ENCODE results near the gene SAMHD1.

SAMHD1 gene

GRCh38 chr20:36860811-36861624 lies 90.5 kb downstream of the SAMHD1 start:
- no peak for DNase-seq
- Histone ChIP-seq H3K27me3 (ENCODE audit: insufficient read depth, low read length, poor library complexity) (no peaks in the 10 kb centered on the region), H3K4ac (ENCODE audit: low read depth, low read length) (no peak overlapping the region), H3K36me3 (ENCODE audit: control insufficient read depth, insufficient read depth, low read length) (no peaks in the 10 kb centered on the region), H3K4me1 (ENCODE audit: control insufficient read depth, low read depth, low read length) (peaks cover 4% of the 10 kb centered on the region), H2BK5ac (ENCODE audit: low read length) (no peak overlapping the region), H3K27ac (ENCODE audit: low read depth, low read length) (no peak overlapping the region), H3K56ac (ENCODE audit: low read length) (peak overlapping the region; percentile 94), H3K79me1 (ENCODE audit: low read length) (peaks cover 24% of the 10 kb centered on the region), H3K4me3 (ENCODE audit: low read length) (no peak overlapping the region), H3K18ac (ENCODE audit: low read length) (no peak overlapping the region), H3K9ac (ENCODE audit: low read length) (peak overlapping the region; percentile 86), H4K5ac (ENCODE audit: low read length) (no peak overlapping the region), H2AK5ac (ENCODE audit: low read length) (no peak overlapping the region), H3K4me2 (ENCODE audit: low read length) (peak overlapping the region; percentile 85), H2BK120ac (ENCODE audit: low read depth, low read length) (no peak overlapping the region), H4K8ac (ENCODE audit: low read depth, low read length) (no peak overlapping the region), H2BK15ac (replicated peaks; ENCODE audit: low read depth) (no peak overlapping the region), H3K79me2 (ENCODE audit: control insufficient read depth, insufficient read depth, low read length) (peaks cover 7% of the 10 kb centered on the region), H3K23ac (ENCODE audit: low read length) (no peak overlapping the region)
- WGBS (ENCODE audit: extremely low coverage, insufficient coverage, low lambda C conversion rate), result no CpG with 5 or more reads among the region's 14 CpGs

DNA sequence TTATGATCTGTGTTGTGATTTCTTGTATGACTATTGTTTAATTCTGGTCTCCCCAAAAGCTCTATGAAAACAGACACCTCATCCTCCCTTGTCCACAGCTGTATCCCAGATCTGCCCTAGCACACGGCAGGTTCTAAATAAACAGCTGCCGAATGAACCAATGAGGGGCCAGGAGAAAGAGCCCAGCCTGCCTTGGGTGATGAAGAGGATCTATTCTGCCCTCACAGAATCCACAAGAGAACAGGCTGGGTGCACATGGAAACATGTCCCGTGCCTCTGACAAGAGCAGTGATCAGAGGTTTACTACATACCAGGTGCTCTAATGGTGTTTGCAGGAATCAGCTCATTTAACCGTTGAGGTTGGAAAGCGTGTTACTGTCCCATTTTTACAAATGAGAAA lies 91.2 kb downstream of the SAMHD1 start:
- Histone ChIP-seq H4K8ac (ENCODE audit: low read depth, low read length) (no peak overlapping the region), H3K36me3 (ENCODE audit: control insufficient read depth, insufficient read depth, low read length) (no peaks in the 10 kb centered on the region), H3K4me2 (ENCODE audit: low read length) (no peak overlapping the region), H2BK5ac (ENCODE audit: low read length) (no peak overlapping the region), H3K27ac (ENCODE audit: low read depth, low read length) (no peak overlapping the region), H2BK120ac (ENCODE audit: low read depth, low read length) (no peak overlapping the region), H2BK15ac (replicated peaks; ENCODE audit: low read depth) (no peak overlapping the region), H3K79me2 (ENCODE audit: control insufficient read depth, insufficient read depth, low read length) (peaks cover 7% of the 10 kb centered on the region), H3K79me1 (ENCODE audit: low read length) (peaks cover 26% of the 10 kb centered on the region), H3K18ac (ENCODE audit: low read length) (no peak overlapping the region), H3K27me3 (ENCODE audit: insufficient read depth, low read length, poor library complexity) (no peaks in the 10 kb centered on the region), H2AK5ac (ENCODE audit: low read length) (no peak overlapping the region), H4K5ac (ENCODE audit: low read length) (no peak overlapping the region), H3K4me1 (ENCODE audit: control insufficient read depth, low read depth, low read length) (peaks cover 4% of the 10 kb centered on the region), H3K9ac (ENCODE audit: low read length) (no peak overlapping the region), H3K4ac (ENCODE audit: low read depth, low read length) (no peak overlapping the region), H3K4me3 (ENCODE audit: low read length) (no peak overlapping the region), H3K23ac (ENCODE audit: low read length) (no peak overlapping the region), H3K56ac (ENCODE audit: low read length) (no peak overlapping the region)
- WGBS (ENCODE audit: extremely low coverage, insufficient coverage, low lambda C conversion rate), result no CpG with 5 or more reads among the region's 5 CpGs
- DNase-seq, result no peak

- Histone ChIP-seq H3K9ac (ENCODE audit: low read length) (no peak overlapping the region), H3K79me1 (ENCODE audit: low read length) (peaks cover 31% of the 10 kb centered on the region), H2BK120ac (ENCODE audit: low read depth, low read length) (no peak overlapping the region), H3K4me1 (ENCODE audit: control insufficient read depth, low read depth, low read length) (peaks cover 4% of the 10 kb centered on the region), H3K27me3 (ENCODE audit: insufficient read depth, low read length, poor library complexity) (no peaks in the 10 kb centered on the region), H2AK5ac (ENCODE audit: low read length) (no peak overlapping the region), H3K4me2 (ENCODE audit: low read length) (no peak overlapping the region), H4K8ac (ENCODE audit: low read depth, low read length) (no peak overlapping the region), H3K23ac (ENCODE audit: low read length) (no peak overlapping the region), H3K27ac (ENCODE audit: low read depth, low read length) (no peak overlapping the region), H2BK15ac (replicated peaks; ENCODE audit: low read depth) (no peak overlapping the region), H3K79me2 (ENCODE audit: control insufficient read depth, insufficient read depth, low read length) (peaks cover 7% of the 10 kb centered on the region), H3K4me3 (ENCODE audit: low read length) (no peak overlapping the region), H4K5ac (ENCODE audit: low read length) (no peak overlapping the region), H3K36me3 (ENCODE audit: control insufficient read depth, insufficient read depth, low read length) (no peaks in the 10 kb centered on the region), H2BK5ac (ENCODE audit: low read length) (no peak overlapping the region), H3K18ac (ENCODE audit: low read length) (no peak overlapping the region), H3K4ac (ENCODE audit: low read depth, low read length) (no peak overlapping the region), H3K56ac (ENCODE audit: low read length) (peak overlapping the region; percentile 2)
- DNase-seq, result no peak
- WGBS (ENCODE audit: extremely low coverage, insufficient coverage, low lambda C conversion rate), result no CpG with 5 or more reads among the region's 6 CpGs
Observed at GRCh38 chr20:36859700-36860330, 91.7 kb downstream of the SAMHD1 start.

DNA sequence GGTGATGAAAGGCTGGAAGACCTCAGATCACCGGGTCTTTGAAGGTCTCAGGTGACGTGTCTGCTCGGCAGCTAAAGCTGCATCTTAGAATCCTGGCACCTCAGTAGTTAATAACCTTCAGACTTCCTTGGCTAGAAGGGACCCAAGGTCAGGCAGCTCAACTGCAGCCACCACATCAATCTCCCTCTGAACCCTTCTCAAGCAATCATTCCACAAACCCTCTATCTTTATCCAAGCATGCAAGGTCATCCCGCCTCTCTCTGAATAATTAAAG lies 92.3 kb downstream of the SAMHD1 start:
- Histone ChIP-seq H4K5ac (ENCODE audit: low read length) (no peak overlapping the region), H2BK15ac (replicated peaks; ENCODE audit: low read depth) (no peak overlapping the region), H3K4me1 (ENCODE audit: control insufficient read depth, low read depth, low read length) (peaks cover 4% of the 10 kb centered on the region), H2BK5ac (ENCODE audit: low read length) (no peak overlapping the region), H3K4ac (ENCODE audit: low read depth, low read length) (no peak overlapping the region), H3K4me3 (ENCODE audit: low read length) (no peak overlapping the region), H3K79me2 (ENCODE audit: control insufficient read depth, insufficient read depth, low read length) (peaks cover 7% of the 10 kb centered on the region), H3K56ac (ENCODE audit: low read length) (no peak overlapping the region), H3K9ac (ENCODE audit: low read length) (no peak overlapping the region), H2AK5ac (ENCODE audit: low read length) (no peak overlapping the region), H3K36me3 (ENCODE audit: control insufficient read depth, insufficient read depth, low read length) (no peaks in the 10 kb centered on the region), H2BK120ac (ENCODE audit: low read depth, low read length) (no peak overlapping the region), H3K18ac (ENCODE audit: low read length) (no peak overlapping the region), H3K79me1 (ENCODE audit: low read length) (peaks cover 32% of the 10 kb centered on the region), H3K27ac (ENCODE audit: low read depth, low read length) (no peak overlapping the region), H3K4me2 (ENCODE audit: low read length) (no peak overlapping the region), H3K27me3 (ENCODE audit: insufficient read depth, low read length, poor library complexity) (no peaks in the 10 kb centered on the region), H3K23ac (ENCODE audit: low read length) (no peak overlapping the region), H4K8ac (ENCODE audit: low read depth, low read length) (no peak overlapping the region)
- WGBS (ENCODE audit: extremely low coverage, insufficient coverage, low lambda C conversion rate), result no CpG with 5 or more reads among the region's 4 CpGs
- DNase-seq, result no peak

DNA sequence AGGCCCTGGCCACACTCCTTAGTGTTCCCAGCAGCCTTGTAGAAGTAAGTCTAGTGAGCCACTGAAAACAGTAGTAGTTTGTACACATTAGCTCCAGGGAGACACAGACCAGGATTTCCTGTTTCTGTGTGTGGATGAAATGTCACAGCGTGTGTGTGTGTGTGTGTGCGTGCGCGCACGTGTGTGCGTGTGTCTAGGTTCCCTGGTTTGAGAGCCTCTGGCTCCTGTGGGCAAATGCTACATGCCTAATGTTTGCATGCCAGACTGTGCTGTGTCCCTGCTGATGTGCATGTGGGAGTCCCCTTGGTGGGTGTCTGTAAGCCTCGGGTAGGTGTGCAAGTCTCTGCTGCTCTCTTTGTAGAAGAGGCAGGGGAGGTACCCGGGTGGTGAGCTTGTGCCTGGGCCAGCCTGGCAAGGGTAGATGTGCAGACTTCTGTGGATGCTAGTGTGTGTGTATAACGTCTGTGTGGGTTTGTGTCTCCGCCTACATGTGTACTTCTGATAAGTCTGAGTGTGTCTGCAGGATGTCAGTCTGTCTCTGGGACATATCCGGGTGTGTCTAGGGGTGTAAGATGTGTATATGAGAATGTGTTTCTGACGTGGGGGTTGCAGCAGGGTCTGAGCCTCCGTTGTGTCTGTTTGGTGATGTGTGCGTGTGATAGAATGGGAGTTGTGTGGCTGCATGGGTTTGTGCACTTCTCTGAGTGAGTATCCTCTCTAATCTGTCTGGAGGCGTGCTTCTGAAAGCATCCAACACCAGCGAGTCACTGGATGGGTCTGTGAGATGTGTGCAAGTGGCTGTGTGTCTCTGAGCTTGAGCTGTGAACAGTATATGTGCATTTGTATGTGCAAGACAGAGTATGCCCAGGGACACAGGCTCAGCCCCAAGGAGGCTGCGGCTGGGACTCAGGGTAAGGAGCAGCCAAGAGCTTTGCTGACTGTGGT lies 94.5 kb downstream of the SAMHD1 start:
- no peak overlapping the region for H3K23ac ChIP-seq (ENCODE audit: low read length)
- DNase-seq, result no peak
- H3K18ac ChIP-seq (ENCODE audit: low read length), result no peak overlapping the region
- H3K79me2 ChIP-seq (ENCODE audit: control insufficient read depth, insufficient read depth, low read length), result peaks cover 7% of the 10 kb centered on the region
- no peak overlapping the region for H2BK15ac ChIP-seq (replicated peaks; ENCODE audit: low read depth)
- no peak overlapping the region for H4K5ac ChIP-seq (ENCODE audit: low read length)
- no peak overlapping the region for H3K9ac ChIP-seq (ENCODE audit: low read length)
- H3K36me3 ChIP-seq (ENCODE audit: control insufficient read depth, insufficient read depth, low read length), result no peaks in the 10 kb centered on the region
- H3K56ac ChIP-seq (ENCODE audit: low read length), result no peak overlapping the region
- H3K4me3 ChIP-seq (ENCODE audit: low read length), result no peak overlapping the region
- H2BK120ac ChIP-seq (ENCODE audit: low read depth, low read length), result no peak overlapping the region
- H3K4me1 ChIP-seq (ENCODE audit: control insufficient read depth, low read depth, low read length), result peaks cover 4% of the 10 kb centered on the region
- WGBS (ENCODE audit: extremely low coverage, insufficient coverage, low lambda C conversion rate), result no CpG with 5 or more reads among the region's 17 CpGs
- no peak overlapping the region for H3K27ac ChIP-seq (ENCODE audit: low read depth, low read length)
- H4K8ac ChIP-seq (ENCODE audit: low read depth, low read length), result no peak overlapping the region
- H3K4me2 ChIP-seq (ENCODE audit: low read length), result no peak overlapping the region
- H3K4ac ChIP-seq (ENCODE audit: low read depth, low read length), result no peak overlapping the region
- peaks cover 36% of the 10 kb centered on the region for H3K79me1 ChIP-seq (ENCODE audit: low read length)
- no peak overlapping the region for H2BK5ac ChIP-seq (ENCODE audit: low read length)
- no peak overlapping the region for H2AK5ac ChIP-seq (ENCODE audit: low read length)
- H3K27me3 ChIP-seq (ENCODE audit: insufficient read depth, low read length, poor library complexity), result no peaks in the 10 kb centered on the region

Data from mesendoderm (in vitro differentiated cells).